Medulla oblongata (tissue), 1 donor: ENCODE measurements around the gene ZNF182.
"Not testable (repeated sequence)": the region's sequence is repeated elsewhere in the genome, so short reads cannot be mapped to it uniquely, and the experiment has no call there.

ENCODE experiments used
- DNase-seq: peaks from one replicate; pipeline ENCODE4 v3.0.0-alpha.2; 2015; ENCODE audit errors: extremely low spot score

ZNF182 gene

GRCh38 chrX:48001260-48001659, 2.5 kb downstream of the ZNF182 start:
- no peak for DNase-seq

DNA sequence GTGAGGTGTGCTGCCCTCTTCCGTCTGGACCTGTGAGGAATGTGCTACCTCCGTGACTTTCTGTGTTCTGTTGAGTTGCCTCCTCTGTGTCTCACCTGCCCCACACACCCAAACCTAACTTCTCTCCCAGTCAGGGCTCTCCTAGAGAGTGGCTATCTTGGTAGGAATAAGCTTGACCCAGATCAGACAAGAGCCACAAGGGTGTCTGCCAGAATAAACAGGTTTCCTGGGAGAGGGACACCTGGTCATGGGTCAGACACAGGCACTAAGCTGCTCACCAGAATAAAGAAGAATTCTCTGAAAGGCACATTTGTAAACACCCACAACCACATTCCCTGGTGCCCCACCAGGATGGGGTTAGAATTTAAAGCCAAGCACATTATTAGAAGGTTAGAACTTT, 11.1 kb downstream of the ZNF182 start:
- DNase-seq, result no peak

GRCh38 chrX:47992095-47992380, 11.8 kb downstream of the ZNF182 start:
- DNase-seq, result no peak

DNA sequence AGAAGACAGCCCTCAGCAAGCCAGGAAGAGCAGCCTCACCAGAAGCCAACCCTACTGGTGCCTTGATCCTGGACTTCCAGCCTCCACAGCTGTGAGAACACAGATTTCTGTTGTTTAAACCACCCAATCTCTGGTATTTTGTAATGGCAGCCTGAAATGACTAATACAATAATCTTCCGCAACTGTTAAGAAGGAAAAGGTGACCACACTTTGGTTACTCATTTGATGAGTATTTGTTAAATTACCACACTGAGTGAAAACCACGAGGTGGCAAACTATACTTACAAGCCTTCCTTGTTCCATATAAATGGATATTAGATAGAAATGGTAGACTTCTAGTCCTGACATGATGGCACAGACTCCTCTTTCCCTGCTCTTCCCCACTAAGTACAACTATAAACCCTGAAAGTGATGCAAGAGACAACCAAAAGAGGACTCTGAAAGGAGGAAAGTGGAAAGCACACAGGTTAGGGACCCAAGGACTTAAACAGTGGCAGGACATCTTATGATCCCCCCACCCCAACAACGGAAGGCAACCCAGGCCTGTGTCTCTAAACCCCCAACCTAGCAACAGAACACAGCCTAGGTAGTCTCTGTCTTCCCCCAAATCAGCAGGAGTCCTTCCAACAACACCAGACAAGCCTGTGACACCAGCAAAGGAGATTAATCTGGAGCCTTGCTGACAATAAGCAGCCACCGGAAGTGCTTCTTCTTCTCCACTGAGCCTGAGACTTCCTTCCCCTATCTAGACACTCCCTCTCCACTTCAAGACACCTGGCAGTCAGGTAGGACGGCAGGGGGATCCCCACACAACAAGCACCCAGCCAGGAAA, 12.3 kb downstream of the ZNF182 start:
- no peak for DNase-seq

DNA sequence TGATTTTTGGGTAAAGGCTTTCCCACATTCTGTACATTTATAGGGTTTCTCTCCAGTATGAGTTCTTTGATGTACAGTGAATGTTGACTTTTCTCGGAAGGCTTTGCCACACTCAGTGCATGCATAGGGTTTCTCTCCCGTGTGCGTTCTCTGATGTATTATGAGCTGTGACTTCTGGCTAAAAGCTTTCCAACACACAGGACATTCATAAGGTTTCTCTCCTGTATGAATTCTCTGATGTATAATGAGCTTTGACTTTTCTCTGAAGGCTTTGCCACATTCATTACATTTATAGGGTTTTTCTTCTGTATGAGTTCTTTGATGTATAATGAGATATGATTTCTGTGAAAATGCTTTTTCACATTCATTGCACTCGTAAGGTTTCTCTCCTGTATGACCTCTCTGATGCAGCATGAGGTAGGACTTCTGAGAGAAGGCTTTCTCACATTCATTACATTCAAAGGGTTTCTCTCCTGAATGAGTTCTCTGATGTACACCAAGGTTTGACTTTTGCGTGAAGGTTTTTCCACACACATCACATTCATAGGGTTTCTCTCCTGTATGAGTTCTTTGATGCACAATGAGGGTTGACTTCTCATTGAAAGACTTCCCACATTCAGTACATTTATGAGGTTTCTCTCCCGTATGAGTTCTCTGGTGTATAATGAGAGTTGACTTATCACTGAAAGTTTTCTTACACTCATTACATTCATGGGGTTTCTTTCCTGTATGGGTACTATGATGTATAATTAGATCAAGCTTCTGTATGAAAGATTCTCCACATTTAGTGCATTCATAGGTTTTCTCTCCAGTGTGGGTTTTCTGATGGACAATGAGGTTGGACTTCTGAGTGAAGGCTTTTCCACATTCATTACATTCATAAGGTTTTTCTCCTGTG, 27.3 kb downstream of the ZNF182 start:
- no peak for DNase-seq

GRCh38 chrX:47973235-47973634, 30.6 kb downstream of the ZNF182 start:
- no peak for DNase-seq

GRCh38 chrX:47965526-47965925, 38.3 kb downstream of the ZNF182 start:
- not testable (repeated sequence) for DNase-seq

DNA sequence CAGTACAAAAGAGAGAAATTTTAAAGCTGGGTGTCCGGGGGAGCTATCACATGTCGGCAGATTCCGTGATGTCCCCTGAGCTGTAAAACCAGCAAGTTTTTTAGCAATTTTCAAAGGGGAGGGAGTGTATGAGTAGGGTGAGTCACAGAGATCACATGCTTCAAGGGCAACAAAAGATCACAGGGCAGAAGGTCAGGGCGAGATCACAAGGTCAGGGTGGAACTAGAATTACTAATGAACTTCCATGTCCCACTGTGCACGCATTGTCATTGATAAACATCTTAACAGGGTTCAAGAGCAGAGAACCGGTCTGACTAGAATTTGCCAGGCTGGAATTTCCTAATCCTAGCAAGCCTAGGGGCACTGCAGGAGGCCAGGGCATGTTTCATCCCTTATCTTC, 42.0 kb downstream of the ZNF182 start:
- not testable (repeated sequence) for DNase-seq

GRCh38 chrX:47960406-47960805, 43.4 kb downstream of the ZNF182 start:
- peak; percentile 3 for DNase-seq

- no peak for DNase-seq
Observed at GRCh38 chrX:47958761-47959342, 44.9 kb downstream of the ZNF182 start.

GRCh38 chrX:47958206-47958605, 45.6 kb downstream of the ZNF182 start:
- DNase-seq, result not testable (repeated sequence)

- no peak for DNase-seq
Observed at GRCh38 chrX:47956016-47956415, 47.8 kb downstream of the ZNF182 start.

- DNase-seq, result not testable (repeated sequence)
Observed at GRCh38 chrX:47955295-47955694, 48.5 kb downstream of the ZNF182 start.

GRCh38 chrX:47941423-47941822, 62.4 kb downstream of the ZNF182 start:
- no peak for DNase-seq

DNA sequence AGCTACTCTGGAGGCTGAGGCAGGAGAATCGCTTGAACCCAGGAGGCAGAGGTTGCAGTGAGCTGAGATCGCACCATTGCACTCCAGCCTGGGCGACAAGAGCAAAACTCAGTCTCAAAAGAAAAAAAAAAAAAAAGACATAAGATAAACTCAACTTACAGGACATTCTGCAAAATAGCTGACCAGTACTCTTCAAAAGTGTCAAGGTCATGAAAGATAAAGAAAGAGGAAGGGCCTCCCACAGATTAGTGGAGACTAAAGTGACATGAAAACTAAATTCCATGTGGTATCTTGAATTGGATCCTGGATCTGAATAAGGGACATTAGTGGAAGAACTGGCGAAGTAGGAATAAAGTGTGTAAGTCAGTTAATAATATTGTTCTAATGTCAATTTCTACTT, 63.3 kb downstream of the ZNF182 start:
- DNase-seq, result no peak

DNA sequence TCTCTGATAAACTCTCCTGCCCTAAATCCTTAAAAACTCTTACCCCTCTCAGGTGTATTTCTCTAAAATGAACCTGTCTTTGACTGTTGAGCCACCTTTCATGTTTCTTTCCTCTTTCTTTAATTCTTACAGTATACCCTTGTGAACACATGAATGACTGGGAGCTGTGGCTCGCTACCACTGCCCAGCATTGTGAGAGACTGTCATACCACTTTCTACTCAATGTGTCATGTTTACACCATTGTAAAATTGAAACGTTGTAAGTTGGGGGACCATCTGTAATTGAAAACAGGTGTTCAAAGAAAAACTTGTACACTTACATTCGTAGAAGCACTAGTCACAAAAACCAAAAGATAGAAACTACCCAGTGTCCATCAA, 66.9 kb downstream of the ZNF182 start:
- DNase-seq, result no peak

GRCh38 chrX:47936224-47936939, 67.4 kb downstream of the ZNF182 start:
- DNase-seq, result no peak

DNA sequence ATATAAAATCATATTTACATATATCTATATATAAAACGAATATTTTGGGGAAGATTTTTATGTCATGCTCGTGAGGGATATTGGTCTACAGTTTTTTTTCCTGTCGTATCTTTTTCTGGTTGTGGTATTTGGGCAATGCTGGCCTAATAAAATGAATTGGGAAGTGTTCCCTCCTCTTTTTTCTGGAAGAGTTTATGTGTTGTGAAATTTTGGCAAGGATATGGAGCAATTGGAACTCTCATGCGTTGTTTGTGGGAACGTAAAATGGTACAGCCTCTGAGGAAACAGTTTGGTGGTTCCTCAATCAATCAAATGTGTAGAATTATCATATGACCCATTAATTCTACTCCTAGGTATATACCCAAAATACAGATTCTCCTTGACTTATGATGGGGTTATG, 69.8 kb downstream of the ZNF182 start:
- no peak for DNase-seq

GRCh38 chrX:47931970-47932369, 71.8 kb downstream of the ZNF182 start:
- DNase-seq, result not testable (repeated sequence)

GRCh38 chrX:47927212-47927611, 76.6 kb downstream of the ZNF182 start:
- no peak for DNase-seq
